ENCODE measurements around the gene LIG3.

DNA sequence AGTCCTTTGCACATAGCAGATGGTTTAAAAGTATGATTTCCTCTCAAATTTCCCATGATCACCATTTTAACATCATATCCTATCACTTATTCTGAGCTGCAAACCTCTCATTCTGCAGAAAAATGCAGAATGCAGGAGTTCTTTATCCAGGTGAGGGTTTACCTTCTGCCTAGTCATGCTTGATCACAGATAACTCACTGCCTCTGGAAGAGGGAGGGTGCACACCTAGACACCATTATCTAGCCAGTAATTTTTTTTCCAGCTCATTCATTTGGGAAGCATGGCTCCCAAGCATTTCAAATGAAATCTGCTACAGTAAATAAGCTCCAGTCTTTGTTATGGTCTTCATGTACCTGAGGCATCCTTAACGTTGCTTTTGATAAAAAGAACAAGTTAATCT is 45.2 kb downstream of the LIG3 start:
- TF ChIP-seq POLR2A (IDR thresholded peaks at IDR 0.05) (no peak), CTCF (IDR thresholded peaks at IDR 0.05) (no peak), POLR2AphosphoS5 (IDR thresholded peaks at IDR 0.05) (no peak)
